Measurements from ENCODE around the gene ZNF28.
A peak's percentile ranks its signal among the peaks of the same experiment; 100 is the strongest.
"Not testable (repeated sequence)": the region's sequence is repeated elsewhere in the genome, so short reads cannot be mapped to it uniquely, and the experiment has no call there.

ZNF28 gene

GRCh38 chr19:52778811-52779210, 42.6 kb downstream of the ZNF28 start:
- Histone ChIP-seq H3K4me1 (no peaks in the 10 kb centered on the region), H3K36me3 (ENCODE audit: control insufficient read depth, insufficient read depth, low read length) (no peaks in the 10 kb centered on the region), H3K79me2 (no peaks in the 10 kb centered on the region), H3K27ac (no peak overlapping the region), H2AFZ (no peak overlapping the region), H3K4me3 (ENCODE audit: low read depth, low read length) (no peak overlapping the region), H3K9me3 (ENCODE audit: control insufficient read depth, low read length) (no peaks in the 10 kb centered on the region), H3K4me2 (ENCODE audit: low read length) (no peak overlapping the region), H3K9ac (no peak overlapping the region), H3K27me3 (ENCODE audit: control insufficient read depth, insufficient read depth, low read length) (no peaks in the 10 kb centered on the region)
- TF ChIP-seq CTCF (IDR thresholded peaks at IDR 0.05): no peak

- not testable (repeated sequence) for H3K9me3 ChIP-seq (ENCODE audit: control insufficient read depth, low read length); H3K79me2 ChIP-seq; H3K4me1 ChIP-seq; H3K4me2 ChIP-seq (ENCODE audit: low read length); H3K27me3 ChIP-seq (ENCODE audit: control insufficient read depth, insufficient read depth, low read length); H3K9ac ChIP-seq; H3K4me3 ChIP-seq (ENCODE audit: low read depth, low read length); H3K27ac ChIP-seq; H2AFZ ChIP-seq; H3K36me3 ChIP-seq (ENCODE audit: control insufficient read depth, insufficient read depth, low read length)
These were observed 65.0 kb downstream of the ZNF28 start for GRCh38 chr19:52756447-52756846.

GRCh38 chr19:52749780-52750179, 71.7 kb downstream of the ZNF28 start:
- Histone ChIP-seq H3K36me3 (ENCODE audit: control insufficient read depth, insufficient read depth, low read length) (no peaks in the 10 kb centered on the region), H3K27me3 (ENCODE audit: control insufficient read depth, insufficient read depth, low read length) (no peaks in the 10 kb centered on the region), H3K27ac (no peak overlapping the region), H3K9me3 (ENCODE audit: control insufficient read depth, low read length) (no peaks in the 10 kb centered on the region), H3K4me1 (no peaks in the 10 kb centered on the region), H3K4me2 (ENCODE audit: low read length) (no peak overlapping the region), H2AFZ (no peak overlapping the region), H3K4me3 (ENCODE audit: low read depth, low read length) (no peak overlapping the region), H3K79me2 (no peaks in the 10 kb centered on the region), H3K9ac (no peak overlapping the region)
- TF ChIP-seq CTCF (IDR thresholded peaks at IDR 0.05): no peak

- Histone ChIP-seq H3K9ac (no peak overlapping the region), H3K9me3 (ENCODE audit: control insufficient read depth, low read length) (no peaks in the 10 kb centered on the region), H3K4me2 (ENCODE audit: low read length) (no peak overlapping the region), H2AFZ (no peak overlapping the region), H3K27ac (no peak overlapping the region), H3K27me3 (ENCODE audit: control insufficient read depth, insufficient read depth, low read length) (no peaks in the 10 kb centered on the region), H3K4me3 (ENCODE audit: low read depth, low read length) (peak overlapping the region; percentile 1), H3K79me2 (no peaks in the 10 kb centered on the region), H3K36me3 (ENCODE audit: control insufficient read depth, insufficient read depth, low read length) (no peaks in the 10 kb centered on the region), H3K4me1 (no peaks in the 10 kb centered on the region)
- TF ChIP-seq CTCF (IDR thresholded peaks at IDR 0.05): peak; percentile 7
These were observed 73.0 kb downstream of the ZNF28 start for GRCh38 chr19:52748336-52748950.

Data from parathyroid adenoma (tissue), 2 donors.